ENCODE data around the gene SGSM2. TPM values are rescaled to one million over a fixed set of nuclear protein-coding genes. Genes with fewer than 3 reads are reported as not detected.

Gene SGSM2
- total RNA-seq, 1 experiment from 2014 or later, result 26.5 TPM

DNA sequence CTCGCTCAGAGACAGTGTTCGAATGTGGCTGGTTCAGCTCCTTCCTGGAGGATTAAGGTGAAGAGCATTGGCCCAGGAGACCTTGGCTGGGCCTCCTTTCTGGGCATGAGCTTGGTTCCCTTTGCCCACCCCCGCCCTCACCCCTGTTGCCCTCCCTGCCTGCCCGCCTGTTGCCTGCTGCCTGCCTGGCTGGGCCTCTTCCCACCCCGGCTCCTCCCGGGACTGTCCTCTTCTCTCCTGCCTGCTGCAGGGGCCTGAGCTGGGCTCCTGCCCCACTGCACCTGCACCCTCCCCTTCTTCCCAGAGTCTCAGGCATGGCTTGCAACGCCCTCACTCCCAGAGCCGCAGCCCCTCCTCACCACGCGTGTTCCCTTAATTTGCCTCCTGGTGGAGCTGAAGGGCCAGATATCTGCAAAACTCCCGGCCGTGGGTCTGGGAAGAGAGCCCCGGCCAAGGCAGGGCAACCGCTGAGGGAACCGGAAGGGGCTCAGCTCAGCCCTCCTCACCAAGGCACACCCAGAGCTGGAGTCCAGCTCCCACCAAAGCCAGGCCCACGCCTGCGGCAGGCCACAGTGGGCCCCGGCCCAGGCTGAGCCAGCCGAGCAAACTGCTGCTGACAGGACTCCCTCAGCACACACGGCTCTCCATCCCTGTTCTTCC lies 32.4 kb downstream of the SGSM2 start:
- POLR2A ChIA-PET, result no interaction called here
- TF ChIP-seq, protein P1, sequence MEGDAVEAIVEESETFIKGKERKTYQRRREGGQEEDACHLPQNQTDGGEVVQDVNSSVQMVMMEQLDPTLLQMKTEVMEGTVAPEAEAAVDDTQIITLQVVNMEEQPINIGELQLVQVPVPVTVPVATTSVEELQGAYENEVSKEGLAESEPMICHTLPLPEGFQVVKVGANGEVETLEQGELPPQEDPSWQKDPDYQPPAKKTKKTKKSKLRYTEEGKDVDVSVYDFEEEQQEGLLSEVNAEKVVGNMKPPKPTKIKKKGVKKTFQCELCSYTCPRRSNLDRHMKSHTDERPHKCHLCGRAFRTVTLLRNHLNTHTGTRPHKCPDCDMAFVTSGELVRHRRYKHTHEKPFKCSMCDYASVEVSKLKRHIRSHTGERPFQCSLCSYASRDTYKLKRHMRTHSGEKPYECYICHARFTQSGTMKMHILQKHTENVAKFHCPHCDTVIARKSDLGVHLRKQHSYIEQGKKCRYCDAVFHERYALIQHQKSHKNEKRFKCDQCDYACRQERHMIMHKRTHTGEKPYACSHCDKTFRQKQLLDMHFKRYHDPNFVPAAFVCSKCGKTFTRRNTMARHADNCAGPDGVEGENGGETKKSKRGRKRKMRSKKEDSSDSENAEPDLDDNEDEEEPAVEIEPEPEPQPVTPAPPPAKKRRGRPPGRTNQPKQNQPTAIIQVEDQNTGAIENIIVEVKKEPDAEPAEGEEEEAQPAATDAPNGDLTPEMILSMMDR (IDR thresholded peaks at IDR 0.05; ENCODE audit: unreplicated experiment), result peak; percentile 8
- H3K36me3 Mint-ChIP-seq (ENCODE audit: insufficient read depth, unreplicated experiment), result peaks cover 33% of the 10 kb centered on the region
- CTCF ChIA-PET, result interaction anchor here (0.6 to 5.5 kb wide), 9 partner anchors 9 to 93 kb away, joined by 3 to 43 read pairs (median 4); no protein-coding TSS in a partner anchor
- H3K4me3 Mint-ChIP-seq (ENCODE audit: unreplicated experiment), result no peak overlapping the region
- no peak overlapping the region for H3K27ac Mint-ChIP-seq (ENCODE audit: low read depth, unreplicated experiment)
- peaks cover 2% of the 10 kb centered on the region for H3K4me1 Mint-ChIP-seq (ENCODE audit: insufficient read depth, unreplicated experiment)
- H3K27me3 Mint-ChIP-seq (ENCODE audit: insufficient read depth, unreplicated experiment), result no peaks in the 10 kb centered on the region
- no peaks in the 10 kb centered on the region for H3K9me3 Mint-ChIP-seq (ENCODE audit: unreplicated experiment)
- BruUV-seq (replicated peaks), result no TSS peak
- DNase-seq (ENCODE audit: unreplicated experiment), result no peak
- intact Hi-C loops (cut with micrococcal nuclease), result no loop called here

DNA sequence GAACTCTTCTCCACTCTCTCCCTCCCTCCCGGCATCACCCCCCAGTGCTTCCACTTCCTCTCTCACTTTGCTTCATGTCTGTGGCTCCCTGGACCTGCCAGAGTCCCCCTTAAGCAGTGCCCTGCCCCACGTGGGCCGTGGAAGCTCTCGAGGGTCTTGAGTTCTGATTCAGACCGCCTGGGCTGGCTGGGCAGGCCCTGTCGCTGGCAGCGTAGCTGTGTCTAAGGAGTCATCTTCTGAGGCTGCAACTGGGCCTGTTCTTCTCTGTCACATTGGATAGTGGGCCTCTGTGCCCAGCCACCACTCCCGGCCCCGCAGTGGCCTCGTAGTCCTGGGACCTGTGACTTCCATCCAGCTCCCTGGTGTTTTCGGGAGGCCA lies 32.9 kb downstream of the SGSM2 start:
- ChIA-PET POLR2A (interaction anchor here (0.9 kb wide), 1 partner anchor 21 kb away, joined by 4 read pairs; no protein-coding TSS in a partner anchor), CTCF (interaction anchor here (0.6 to 5.5 kb wide), 6 partner anchors 10 to 92 kb away, joined by 3 to 43 read pairs (median 4); no protein-coding TSS in a partner anchor)
- no TSS peak for BruUV-seq (replicated peaks)
- TF ChIP-seq, protein P1 (IDR thresholded peaks at IDR 0.05; ENCODE audit: unreplicated experiment), result no peak
- H3K36me3 Mint-ChIP-seq (ENCODE audit: insufficient read depth, unreplicated experiment), result peaks cover 33% of the 10 kb centered on the region
- H3K27me3 Mint-ChIP-seq (ENCODE audit: insufficient read depth, unreplicated experiment), result no peaks in the 10 kb centered on the region
- no peak for DNase-seq (ENCODE audit: unreplicated experiment)
- no peak overlapping the region for H3K27ac Mint-ChIP-seq (ENCODE audit: low read depth, unreplicated experiment)
- H3K9me3 Mint-ChIP-seq (ENCODE audit: unreplicated experiment), result no peaks in the 10 kb centered on the region
- H3K4me1 Mint-ChIP-seq (ENCODE audit: insufficient read depth, unreplicated experiment), result peaks cover 6% of the 10 kb centered on the region
- intact Hi-C loops (cut with micrococcal nuclease), result no loop called here
- no peak overlapping the region for H3K4me3 Mint-ChIP-seq (ENCODE audit: unreplicated experiment)

DNA sequence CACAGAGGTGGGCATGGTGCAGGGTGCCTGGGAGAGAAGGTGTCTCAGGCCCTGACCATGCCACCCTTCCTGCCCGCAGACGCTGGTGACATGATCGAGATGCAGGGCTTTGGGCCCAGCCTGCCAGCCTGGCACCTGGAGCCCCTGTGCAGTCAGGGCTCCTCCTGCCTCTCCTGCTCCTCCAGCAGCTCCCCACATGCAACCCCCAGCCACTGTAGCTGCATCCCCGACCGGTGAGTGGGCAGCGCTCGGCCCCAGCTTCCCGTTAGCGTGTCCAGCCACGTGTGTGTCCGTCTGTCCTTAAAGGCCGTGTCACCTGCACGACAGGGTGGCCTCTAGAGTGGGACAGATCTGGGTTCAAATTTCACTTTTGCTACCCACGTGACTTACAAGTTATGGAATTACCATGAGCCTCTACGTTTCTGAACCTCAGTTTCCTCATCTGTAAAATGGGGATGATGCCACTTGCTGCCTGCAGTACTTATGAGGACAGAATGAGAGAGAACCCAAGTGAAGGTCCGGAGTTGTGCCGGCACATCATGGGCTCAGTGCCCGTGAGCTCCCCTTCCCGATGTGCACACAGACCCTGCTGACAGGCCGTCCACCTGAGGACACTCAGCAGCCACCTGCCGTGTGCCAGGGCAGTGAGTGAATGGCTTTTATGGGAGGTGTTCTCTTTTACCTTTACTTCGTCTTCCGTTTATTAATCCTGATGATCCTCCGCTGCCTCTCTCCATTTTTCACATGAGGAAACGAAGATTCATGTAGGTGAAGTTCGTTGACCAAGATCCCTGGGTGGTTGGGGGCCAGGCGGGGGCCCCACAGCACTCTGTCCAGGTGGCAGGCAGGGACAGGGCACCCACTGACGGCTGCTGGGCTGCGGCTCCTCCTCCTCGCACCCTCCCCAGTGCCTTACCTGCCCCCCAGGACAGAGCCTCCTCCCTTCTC lies 34.2 kb downstream of the SGSM2 start:
- BruUV-seq (replicated peaks), result no TSS peak
- DNase-seq (ENCODE audit: unreplicated experiment), result no peak
- Mint-ChIP-seq H3K27me3 (ENCODE audit: insufficient read depth, unreplicated experiment) (no peaks in the 10 kb centered on the region), H3K4me1 (ENCODE audit: insufficient read depth, unreplicated experiment) (peaks cover 6% of the 10 kb centered on the region), H3K4me3 (ENCODE audit: unreplicated experiment) (no peak overlapping the region), H3K27ac (ENCODE audit: low read depth, unreplicated experiment) (no peak overlapping the region), H3K9me3 (ENCODE audit: unreplicated experiment) (no peaks in the 10 kb centered on the region), H3K36me3 (ENCODE audit: insufficient read depth, unreplicated experiment) (peaks cover 29% of the 10 kb centered on the region)
- intact Hi-C loops (cut with micrococcal nuclease), result no loop called here
- CTCF ChIA-PET, result interaction anchor here (0.6 to 5.5 kb wide), 2 partner anchors 10 to 668 kb away, joined by 4 to 43 read pairs; no protein-coding TSS in a partner anchor
- TF ChIP-seq, protein P1 (IDR thresholded peaks at IDR 0.05; ENCODE audit: unreplicated experiment), result no peak
- POLR2A ChIA-PET, result interaction anchor here (0.6 to 0.9 kb wide), 3 partner anchors 11 to 339 kb away, joined by 3 to 4 read pairs (median 4); no protein-coding TSS in a partner anchor

DNA sequence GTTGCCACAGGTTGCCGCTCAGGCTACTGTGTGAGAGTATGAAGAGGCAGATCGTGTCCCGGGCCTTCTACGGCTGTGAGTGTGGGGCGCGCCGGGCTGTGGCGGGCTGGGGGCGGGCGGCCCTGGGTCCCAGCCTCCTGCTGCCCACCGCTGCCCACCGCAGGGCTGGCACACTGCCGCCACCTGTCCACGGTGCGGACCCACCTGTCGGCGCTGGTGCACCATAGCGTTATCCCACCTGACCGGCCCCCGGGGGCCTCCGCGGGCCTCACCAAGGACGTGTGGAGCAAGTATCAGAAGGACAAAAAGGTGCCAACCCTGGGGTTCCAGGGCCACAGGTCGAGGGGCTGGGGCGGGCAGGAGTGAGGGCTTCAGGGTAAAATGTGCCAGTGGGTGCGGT lies 34.9 kb downstream of the SGSM2 start:
- no peak for DNase-seq (ENCODE audit: unreplicated experiment)
- Mint-ChIP-seq H3K4me3 (ENCODE audit: unreplicated experiment) (no peak overlapping the region), H3K4me1 (ENCODE audit: insufficient read depth, unreplicated experiment) (peaks cover 6% of the 10 kb centered on the region), H3K36me3 (ENCODE audit: insufficient read depth, unreplicated experiment) (peaks cover 28% of the 10 kb centered on the region), H3K9me3 (ENCODE audit: unreplicated experiment) (no peaks in the 10 kb centered on the region), H3K27me3 (ENCODE audit: insufficient read depth, unreplicated experiment) (no peaks in the 10 kb centered on the region), H3K27ac (ENCODE audit: low read depth, unreplicated experiment) (no peak overlapping the region)
- ChIA-PET POLR2A (interaction anchor here (1.2 kb wide), 1 partner anchor 36 kb away, joined by 3 read pairs; the partner anchor contains the start of gene TSR1), CTCF (interaction anchor here (1.2 kb wide), 1 partner anchor 10 kb away, joined by 4 read pairs; no protein-coding TSS in a partner anchor)
- no TSS peak for BruUV-seq (replicated peaks)
- intact Hi-C loops (cut with micrococcal nuclease), result no loop called here
- TF ChIP-seq, protein P1 (IDR thresholded peaks at IDR 0.05; ENCODE audit: unreplicated experiment), result no peak

Measured in MCF 10A (cell line).